ENCODE measurements around the gene FAM107B.

- TF ChIP-seq EP300 (IDR thresholded peaks at IDR 0.05; ENCODE audit: borderline replicate concordance) (no peak), CEBPB (IDR thresholded peaks at IDR 0.05) (no peak), REST (IDR thresholded peaks at IDR 0.05; ENCODE audit: low read depth) (no peak), FOXM1 (IDR thresholded peaks at IDR 0.05; ENCODE audit: borderline replicate concordance, low read depth) (no peak), RAD21 (IDR thresholded peaks at IDR 0.05; ENCODE audit: low read depth) (no peak), MAX (IDR thresholded peaks at IDR 0.05) (no peak)
Observed at GRCh38 chr10:14491811-14492210, 282.9 kb downstream of the FAM107B start.
